Fibroblast of pulmonary artery (primary cell): ENCODE data around the gene TMIE.
"Not testable (repeated sequence)": the region's sequence is repeated elsewhere in the genome, so short reads cannot be mapped to it uniquely, and the experiment has no call there.

Experiments
- DNase-seq: peaks from one replicate; pipeline ENCODE4 v3.0.0-alpha.2; 2010; ENCODE audit warnings: low read depth
- H3K4me3 ChIP-seq: replicated peaks from 2 replicates; pipeline ENCODE4 v1.5.1; 2011; ENCODE audit warnings: low read depth, mild to moderate bottlenecking, control low read depth, low read length, moderate library complexity
- CTCF ChIP-seq: IDR thresholded peaks from 2 replicates; pipeline ENCODE4 v1.5.1; 2011; ENCODE audit warnings: mild to moderate bottlenecking, control low read depth, low read length, inconsistent platforms; ENCODE audit errors: missing control alignments

The TMIE gene

GRCh38 chr3:46736006-46736872, 35.0 kb downstream of the TMIE start:
- DNase-seq: no peak
- TF ChIP-seq CTCF: no peak
- no peak overlapping the region for H3K4me3 ChIP-seq

GRCh38 chr3:46737329-46737731, 36.1 kb downstream of the TMIE start:
- no peak for DNase-seq
- no peak for TF ChIP-seq CTCF
- H3K4me3 ChIP-seq: no peak overlapping the region

GRCh38 chr3:46739565-46739964, 38.4 kb downstream of the TMIE start:
- DNase-seq, H3K4me3 ChIP-seq: not testable (repeated sequence)

GRCh38 chr3:46742992-46743585, 41.9 kb downstream of the TMIE start:
- TF ChIP-seq CTCF: no peak
- no peak for DNase-seq
- H3K4me3 ChIP-seq: no peak overlapping the region

- DNase-seq: no peak
- no peak overlapping the region for H3K4me3 ChIP-seq
- TF ChIP-seq CTCF: no peak
Observed at GRCh38 chr3:46746711-46747110, 45.5 kb downstream of the TMIE start.

GRCh38 chr3:46748170-46748569, 47.0 kb downstream of the TMIE start:
- DNase-seq: no peak
- no peak overlapping the region for H3K4me3 ChIP-seq
- no peak for TF ChIP-seq CTCF

- no peak for DNase-seq
- no peak overlapping the region for H3K4me3 ChIP-seq
- TF ChIP-seq CTCF: no peak
Observed at GRCh38 chr3:46749129-46749528, 47.9 kb downstream of the TMIE start.
